HG02759 (cell line): Measurements from ENCODE around the gene MLPH.

ENCODE experiments used
- ATAC-seq: cut with Tn5 transposase; IDR thresholded peaks from one replicate; pipeline ENCODE4 v1.9.1; 2021; ENCODE audit warnings: mild to moderate bottlenecking, moderate library complexity; ENCODE audit not compliant: unreplicated experiment

The MLPH gene

GRCh38 chr2:237539681-237540080, 52.6 kb downstream of the MLPH start:
- ATAC-seq: no peak

- ATAC-seq: no peak
Observed at GRCh38 chr2:237540223-237540775, 53.2 kb downstream of the MLPH start.

GRCh38 chr2:237540823-237541222, 53.8 kb downstream of the MLPH start:
- no peak for ATAC-seq

GRCh38 chr2:237541243-237541642, 54.2 kb downstream of the MLPH start:
- ATAC-seq: no peak

- ATAC-seq: no peak
Observed at GRCh38 chr2:237542001-237542704, 55.1 kb downstream of the MLPH start.

- ATAC-seq: no peak
Observed at GRCh38 chr2:237546040-237546875, 59.2 kb downstream of the MLPH start.

GRCh38 chr2:237546876-237547395, 59.9 kb downstream of the MLPH start:
- ATAC-seq: no peak

GRCh38 chr2:237547841-237548416, 60.9 kb downstream of the MLPH start:
- ATAC-seq: no peak

- ATAC-seq: no peak
Observed at GRCh38 chr2:237549216-237549615, 62.2 kb downstream of the MLPH start.

- ATAC-seq: no peak
Observed at GRCh38 chr2:237549643-237550415, 62.8 kb downstream of the MLPH start.

GRCh38 chr2:237551071-237551574, 64.1 kb downstream of the MLPH start:
- no peak for ATAC-seq

- ATAC-seq: no peak
Observed at GRCh38 chr2:237552908-237553307, 65.9 kb downstream of the MLPH start.

GRCh38 chr2:237553948-237554347, 66.9 kb downstream of the MLPH start:
- no peak for ATAC-seq

- ATAC-seq: no peak
Observed at GRCh38 chr2:237555560-237555959, 68.5 kb downstream of the MLPH start.

GRCh38 chr2:237556773-237557632, 70.0 kb downstream of the MLPH start:
- peak; percentile 91 for ATAC-seq

- peak; percentile 22 for ATAC-seq
Observed at GRCh38 chr2:237557633-237558015, 70.6 kb downstream of the MLPH start.

- no peak for ATAC-seq
Observed at GRCh38 chr2:237558961-237559641, 72.0 kb downstream of the MLPH start.

- no peak for ATAC-seq
Observed at GRCh38 chr2:237561221-237561620, 74.2 kb downstream of the MLPH start.

- no peak for ATAC-seq
Observed at GRCh38 chr2:237563816-237564215, 76.8 kb downstream of the MLPH start.
